ENCODE data around the gene LRCH1.

Gene LRCH1

GRCh38 chr13:46604226-46604990 lies 51.4 kb downstream of the LRCH1 start:
- no peak for DNase-seq (ENCODE audit: low read depth)
- H3K4me3 ChIP-seq (ENCODE audit: low read depth, low read length): no peak overlapping the region
- TF ChIP-seq CTCF (conservative IDR thresholded peaks at IDR 0.05; ENCODE audit: low read depth, low read length): no peak

GRCh38 chr13:46605076-46605824 lies 52.3 kb downstream of the LRCH1 start:
- H3K4me3 ChIP-seq (ENCODE audit: low read depth, low read length): no peak overlapping the region
- no peak for DNase-seq (ENCODE audit: low read depth)
- no peak for TF ChIP-seq CTCF (conservative IDR thresholded peaks at IDR 0.05; ENCODE audit: low read depth, low read length)

- no peak for DNase-seq (ENCODE audit: low read depth)
- no peak overlapping the region for H3K4me3 ChIP-seq (ENCODE audit: low read depth, low read length)
- no peak for TF ChIP-seq CTCF (conservative IDR thresholded peaks at IDR 0.05; ENCODE audit: low read depth, low read length)
Measured at GRCh38 chr13:46605825-46606554, 53.0 kb downstream of the LRCH1 start.

GRCh38 chr13:46606970-46607369 lies 54.0 kb downstream of the LRCH1 start:
- DNase-seq (ENCODE audit: low read depth): no peak
- no peak overlapping the region for H3K4me3 ChIP-seq (ENCODE audit: low read depth, low read length)
- TF ChIP-seq CTCF (conservative IDR thresholded peaks at IDR 0.05; ENCODE audit: low read depth, low read length): no peak

GRCh38 chr13:46607768-46608564 lies 55.0 kb downstream of the LRCH1 start:
- no peak for DNase-seq (ENCODE audit: low read depth)
- no peak for TF ChIP-seq CTCF (conservative IDR thresholded peaks at IDR 0.05; ENCODE audit: low read depth, low read length)
- H3K4me3 ChIP-seq (ENCODE audit: low read depth, low read length): no peak overlapping the region

GRCh38 chr13:46609052-46609451 lies 56.1 kb downstream of the LRCH1 start:
- TF ChIP-seq CTCF (conservative IDR thresholded peaks at IDR 0.05; ENCODE audit: low read depth, low read length): no peak
- no peak for DNase-seq (ENCODE audit: low read depth)
- H3K4me3 ChIP-seq (ENCODE audit: low read depth, low read length): no peak overlapping the region

Data from choroid plexus epithelial cell (primary cell).